ENCODE results near the gene THBS3. TPM values are rescaled to one million over a fixed set of nuclear protein-coding genes. Genes with fewer than 3 reads are reported as not detected.
A peak's percentile ranks its signal among the peaks of the same experiment; 100 is the strongest.

Gene THBS3
- total RNA-seq, 1 experiment from 2014 or later = 35.9 TPM

GRCh38 chr1:155173478-155174323, 34.0 kb downstream of the THBS3 start, which contains the start of gene TRIM46:
Gene TRIM46 (plus strand): TSS chr1:155173849. CDS start chr1:155173967, 118 bp downstream.
- ATAC-seq = peak; percentile 58
- DNase-seq (ENCODE audit: low read depth, low spot score) = no peak
- Histone ChIP-seq H3K36me3 (ENCODE audit: control insufficient read depth, insufficient read depth, low read length) (no peaks in the 10 kb centered on the region; the same call in 1 of the 2 replicates), H3K4me1 (ENCODE audit: control insufficient read depth, insufficient read depth, low read length) (peaks cover 23% of the 10 kb centered on the region), H3K4me3 (ENCODE audit: low read depth in 2 of 2, low read length in 2 of 2) (peak within 1 kb of the TSS; percentile 88 to 89), H3K27me3 (ENCODE audit: control insufficient read depth, insufficient read depth, low read length) (no peaks in the 10 kb centered on the region), H3K9me3 (ENCODE audit: control insufficient read depth, insufficient read depth, low read depth, low read length) (no peaks in the 10 kb centered on the region), H3K27ac (ENCODE audit: low read length) (peak within 1 kb of the TSS; percentile 92)
- intact Hi-C loops (cut with micrococcal nuclease; ENCODE audit: unreplicated experiment) (no loop called here), in situ Hi-C loops (cut with HindIII; ENCODE audit: low pct_unique_long_range_greater_than_20kb, low sequenced_read_pairs) (no loop called here)
- CTCF ChIA-PET = interaction anchor here (0.7 to 1.9 kb wide), 6 partner anchors 21 to 89 kb away, joined by 3 to 15 read pairs (median 4); no protein-coding TSS in a partner anchor
- POLR2A ChIA-PET = interaction anchor here (2.5 kb wide), 1 partner anchor 20 kb away, joined by 18 read pairs; no protein-coding TSS in a partner anchor
- TF ChIP-seq POLR2AphosphoS5 (IDR thresholded peaks at IDR 0.05; ENCODE audit: low read depth, low read length) (no peak), TCF7L2 (IDR thresholded peaks at IDR 0.05; ENCODE audit: low read depth, low read length) (0 out of 2 replicates have a peak, but pooled peaks have one; percentile 5)
- TF ChIP-seq, protein P1, sequence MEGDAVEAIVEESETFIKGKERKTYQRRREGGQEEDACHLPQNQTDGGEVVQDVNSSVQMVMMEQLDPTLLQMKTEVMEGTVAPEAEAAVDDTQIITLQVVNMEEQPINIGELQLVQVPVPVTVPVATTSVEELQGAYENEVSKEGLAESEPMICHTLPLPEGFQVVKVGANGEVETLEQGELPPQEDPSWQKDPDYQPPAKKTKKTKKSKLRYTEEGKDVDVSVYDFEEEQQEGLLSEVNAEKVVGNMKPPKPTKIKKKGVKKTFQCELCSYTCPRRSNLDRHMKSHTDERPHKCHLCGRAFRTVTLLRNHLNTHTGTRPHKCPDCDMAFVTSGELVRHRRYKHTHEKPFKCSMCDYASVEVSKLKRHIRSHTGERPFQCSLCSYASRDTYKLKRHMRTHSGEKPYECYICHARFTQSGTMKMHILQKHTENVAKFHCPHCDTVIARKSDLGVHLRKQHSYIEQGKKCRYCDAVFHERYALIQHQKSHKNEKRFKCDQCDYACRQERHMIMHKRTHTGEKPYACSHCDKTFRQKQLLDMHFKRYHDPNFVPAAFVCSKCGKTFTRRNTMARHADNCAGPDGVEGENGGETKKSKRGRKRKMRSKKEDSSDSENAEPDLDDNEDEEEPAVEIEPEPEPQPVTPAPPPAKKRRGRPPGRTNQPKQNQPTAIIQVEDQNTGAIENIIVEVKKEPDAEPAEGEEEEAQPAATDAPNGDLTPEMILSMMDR (IDR thresholded peaks at IDR 0.05) = peak; percentile 2
- no TSS peak for BruUV-seq (replicated peaks)

- Histone ChIP-seq H3K4me1 (ENCODE audit: control insufficient read depth, insufficient read depth, low read length) (peaks cover 24% of the 10 kb centered on the region), H3K9me3 (ENCODE audit: control insufficient read depth, insufficient read depth, low read depth, low read length) (no peaks in the 10 kb centered on the region), H3K4me3 (ENCODE audit: low read depth in 2 of 2, low read length in 2 of 2) (peak within 1 kb of the TSS; percentile 88 to 89), H3K27me3 (ENCODE audit: control insufficient read depth, insufficient read depth, low read length) (no peaks in the 10 kb centered on the region), H3K36me3 (ENCODE audit: control insufficient read depth, insufficient read depth, low read length) (no peaks in the 10 kb centered on the region; the same call in 1 of the 2 replicates), H3K27ac (ENCODE audit: low read length) (peak within 1 kb of the TSS; percentile 92)
- POLR2A ChIA-PET = interaction anchor here (0.5 to 2.5 kb wide), 6 partner anchors 21 to 1521 kb away, joined by 3 to 18 read pairs (median 4); no protein-coding TSS in a partner anchor
- intact Hi-C loops (cut with micrococcal nuclease; ENCODE audit: unreplicated experiment) = no loop called here
- peak; percentile 44; the same call in 1 of the 2 replicates for TF ChIP-seq TCF7L2 (IDR thresholded peaks at IDR 0.05; ENCODE audit: low read depth, low read length)
- TF ChIP-seq POLR2AphosphoS5 (IDR thresholded peaks at IDR 0.05; ENCODE audit: low read depth, low read length) = peak; percentile 96
- peak; percentile 13; the same call in 1 of the 2 replicates for TF ChIP-seq SIN3A (IDR thresholded peaks at IDR 0.05; ENCODE audit: borderline replicate concordance, insufficient read depth, low read depth, low read length)
- 0 out of 4 replicates have a peak, but pooled peaks of 1 of the 2 experiments have one; percentile 46 for TF ChIP-seq REST (IDR thresholded peaks at IDR 0.05; ENCODE audit: insufficient read depth in 1 of 2, low read depth in 2 of 2, low read length in 1 of 2)
- TF ChIP-seq, protein P1 (IDR thresholded peaks at IDR 0.05) = peak; percentile 97
- DNase-seq (ENCODE audit: low read depth, low spot score) (peak; percentile 89), ATAC-seq (peak; percentile 81)
- BruUV-seq (replicated peaks) = no TSS peak
- in situ Hi-C loops (cut with HindIII; ENCODE audit: low pct_unique_long_range_greater_than_20kb, low sequenced_read_pairs) = no loop called here
- CTCF ChIA-PET = interaction anchor here (0.5 to 1.9 kb wide), 13 partner anchors 8 to 88 kb away, joined by 3 to 15 read pairs (median 4); no protein-coding TSS in a partner anchor
Measured at GRCh38 chr1:155172732-155173477, 34.8 kb downstream of the THBS3 start, which contains the start of gene KRTCAP2. Gene KRTCAP2 (minus strand): TSS chr1:155173304. CDS start chr1:155173224, 80 bp downstream.
